Globus pallidus (tissue), 1 donor: ENCODE data around the gene PIP5K1C.
"Not testable (repeated sequence)": the region's sequence is repeated elsewhere in the genome, so short reads cannot be mapped to it uniquely, and the experiment has no call there.

Experiments used
- DNase-seq: peaks from one replicate; pipeline ENCODE4 v3.0.0-alpha.2; 2015; ENCODE audit warnings: low spot score

The PIP5K1C gene

GRCh38 chr19:3644351-3645066, 55.8 kb downstream of the PIP5K1C start:
- peak; percentile 97 for DNase-seq

GRCh38 chr19:3643674-3644313, 56.5 kb downstream of the PIP5K1C start:
- no peak for DNase-seq

GRCh38 chr19:3642987-3643673, 57.1 kb downstream of the PIP5K1C start:
- DNase-seq = no peak

GRCh38 chr19:3642296-3642695, 58.0 kb downstream of the PIP5K1C start:
- no peak for DNase-seq

- no peak for DNase-seq
Measured at GRCh38 chr19:3641515-3642269, 58.6 kb downstream of the PIP5K1C start.

- no peak for DNase-seq
Measured at GRCh38 chr19:3639479-3639878, 60.8 kb downstream of the PIP5K1C start.

- no peak for DNase-seq
Measured at GRCh38 chr19:3638208-3639193, 61.8 kb downstream of the PIP5K1C start.

GRCh38 chr19:3637621-3638020, 62.6 kb downstream of the PIP5K1C start:
- no peak for DNase-seq

- no peak for DNase-seq
Measured at GRCh38 chr19:3636962-3637361, 63.3 kb downstream of the PIP5K1C start.

- no peak for DNase-seq
Measured at GRCh38 chr19:3636506-3636905, 63.8 kb downstream of the PIP5K1C start.

GRCh38 chr19:3634496-3635045, 65.7 kb downstream of the PIP5K1C start:
- no peak for DNase-seq

GRCh38 chr19:3633559-3633988, 66.7 kb downstream of the PIP5K1C start:
- no peak for DNase-seq

- no peak for DNase-seq
Measured at GRCh38 chr19:3632739-3633558, 67.3 kb downstream of the PIP5K1C start.

GRCh38 chr19:3632098-3632497, 68.2 kb downstream of the PIP5K1C start:
- no peak for DNase-seq

GRCh38 chr19:3631053-3631861, 69.0 kb downstream of the PIP5K1C start:
- DNase-seq = no peak

- DNase-seq = not testable (repeated sequence)
Measured at GRCh38 chr19:3628766-3629165, 71.5 kb downstream of the PIP5K1C start.

GRCh38 chr19:3627351-3627723, 72.9 kb downstream of the PIP5K1C start:
- no peak for DNase-seq

- DNase-seq = peak; percentile 96
Measured at GRCh38 chr19:3626473-3627350, 73.6 kb downstream of the PIP5K1C start, which contains the start of gene CACTIN. CACTIN (minus strand) TSS chr19:3626790; CDS start chr19:3626762, 28 bp downstream.
